RWPE2 (cell line): ENCODE results near the gene COL4A5.

Experiments used
- ATAC-seq: fragments of 200-7000 bp; cut with Tn5 transposase; 3 replicates; pipeline ENCODE4 v1.9.1; 2021; ENCODE audit warnings: low read depth
- DNase-seq: peaks from one replicate; pipeline ENCODE4 v3.0.0-alpha.2; 2020; ENCODE audit warnings: low spot score
- H3K27ac ChIP-seq: fragments of 450-650 bp; 2 replicates; pipeline ENCODE4 v1.5.1; 2017; ENCODE audit warnings: mild to moderate bottlenecking; ENCODE audit not compliant: poor library complexity, severe bottlenecking
- H3K27me3 ChIP-seq: fragments of 250-450 bp; sonication (Bioruptor Pico); 2 replicates; pipeline ENCODE4 v1.5.1; 2021; ENCODE audit warnings: mild to moderate bottlenecking, moderate library complexity; ENCODE audit not compliant: insufficient read depth, poor library complexity, severe bottlenecking
- H3K36me3 ChIP-seq: fragments of 250-450 bp; sonication (Bioruptor Pico); 2 replicates; pipeline ENCODE4 v1.5.1; 2020; ENCODE audit warnings: low read depth, mild to moderate bottlenecking, moderate library complexity
- H3K4me1 ChIP-seq: fragments of 250-450 bp; sonication (Bioruptor Pico); 2 replicates; pipeline ENCODE4 v1.5.1; 2021; ENCODE audit warnings: mild to moderate bottlenecking, moderate library complexity; ENCODE audit not compliant: insufficient read depth, poor library complexity, severe bottlenecking
- H3K4me3 ChIP-seq: fragments of 250-450 bp; sonication (Bioruptor Pico); 2 replicates; pipeline ENCODE4 v1.5.1; 2021; ENCODE audit warnings: mild to moderate bottlenecking, moderate library complexity; ENCODE audit not compliant: severe bottlenecking
- H3K9me3 ChIP-seq: fragments of 250-450 bp; sonication (Bioruptor Pico); 2 replicates; pipeline ENCODE4 v1.5.1; 2021; ENCODE audit warnings: mild to moderate bottlenecking, moderate library complexity; ENCODE audit not compliant: severe bottlenecking
- TF ChIP-seq, protein P1 (sequence below): fragments of 450-650 bp; IDR thresholded peaks from one replicate; pipeline ENCODE4 v1.5.1; 2017; ENCODE audit warnings: mild to moderate bottlenecking, moderate library complexity; ENCODE audit not compliant: poor library complexity, severe bottlenecking

The COL4A5 gene

DNA sequence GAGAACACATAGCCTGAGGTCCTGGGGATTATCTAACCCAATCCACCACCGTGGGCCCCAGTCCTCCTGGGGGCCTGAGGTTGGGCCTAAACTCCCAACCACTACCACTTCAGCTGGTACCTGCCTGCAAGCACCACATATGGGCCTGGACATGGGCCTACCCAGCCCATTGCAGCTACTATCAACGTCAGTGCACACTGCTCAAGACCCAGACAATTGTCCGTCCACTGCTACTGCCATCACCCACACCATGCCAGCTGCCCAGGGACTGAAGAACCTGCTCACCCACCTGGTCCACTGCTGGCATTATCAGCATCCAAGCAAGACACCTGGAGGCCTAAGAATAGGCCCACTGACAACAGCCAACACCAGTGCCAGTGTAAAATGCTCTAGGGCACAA, 88.1 kb downstream of the COL4A5 start:
- TF ChIP-seq, protein P1, sequence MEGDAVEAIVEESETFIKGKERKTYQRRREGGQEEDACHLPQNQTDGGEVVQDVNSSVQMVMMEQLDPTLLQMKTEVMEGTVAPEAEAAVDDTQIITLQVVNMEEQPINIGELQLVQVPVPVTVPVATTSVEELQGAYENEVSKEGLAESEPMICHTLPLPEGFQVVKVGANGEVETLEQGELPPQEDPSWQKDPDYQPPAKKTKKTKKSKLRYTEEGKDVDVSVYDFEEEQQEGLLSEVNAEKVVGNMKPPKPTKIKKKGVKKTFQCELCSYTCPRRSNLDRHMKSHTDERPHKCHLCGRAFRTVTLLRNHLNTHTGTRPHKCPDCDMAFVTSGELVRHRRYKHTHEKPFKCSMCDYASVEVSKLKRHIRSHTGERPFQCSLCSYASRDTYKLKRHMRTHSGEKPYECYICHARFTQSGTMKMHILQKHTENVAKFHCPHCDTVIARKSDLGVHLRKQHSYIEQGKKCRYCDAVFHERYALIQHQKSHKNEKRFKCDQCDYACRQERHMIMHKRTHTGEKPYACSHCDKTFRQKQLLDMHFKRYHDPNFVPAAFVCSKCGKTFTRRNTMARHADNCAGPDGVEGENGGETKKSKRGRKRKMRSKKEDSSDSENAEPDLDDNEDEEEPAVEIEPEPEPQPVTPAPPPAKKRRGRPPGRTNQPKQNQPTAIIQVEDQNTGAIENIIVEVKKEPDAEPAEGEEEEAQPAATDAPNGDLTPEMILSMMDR: no peak
- Histone ChIP-seq H3K4me3 (no peak overlapping the region), H3K4me1 (no peaks in the 10 kb centered on the region), H3K27me3 (no peaks in the 10 kb centered on the region), H3K27ac (no peak overlapping the region), H3K9me3 (no peaks in the 10 kb centered on the region), H3K36me3 (peaks cover 4% of the 10 kb centered on the region; the same call in 1 of the 2 replicates)
- ATAC-seq: no peak
- no peak for DNase-seq

GRCh38 chrX:108537005-108537404, 97.4 kb downstream of the COL4A5 start:
- H3K9me3 ChIP-seq: no peaks in the 10 kb centered on the region
- DNase-seq (no peak), ATAC-seq (peak; percentile 59; the same call in 1 of the 3 replicates)
- no peaks in the 10 kb centered on the region for H3K27me3 ChIP-seq
- H3K4me3 ChIP-seq: no peak overlapping the region
- H3K27ac ChIP-seq: no peak overlapping the region
- H3K4me1 ChIP-seq: no peaks in the 10 kb centered on the region
- TF ChIP-seq, protein P1: peak; percentile 72
- peaks cover 35% of the 10 kb centered on the region for H3K36me3 ChIP-seq

- DNase-seq: no peak
- H3K27ac ChIP-seq: no peak overlapping the region
These were observed 101.6 kb downstream of the COL4A5 start for GRCh38 chrX:108541286-108541685.

DNA sequence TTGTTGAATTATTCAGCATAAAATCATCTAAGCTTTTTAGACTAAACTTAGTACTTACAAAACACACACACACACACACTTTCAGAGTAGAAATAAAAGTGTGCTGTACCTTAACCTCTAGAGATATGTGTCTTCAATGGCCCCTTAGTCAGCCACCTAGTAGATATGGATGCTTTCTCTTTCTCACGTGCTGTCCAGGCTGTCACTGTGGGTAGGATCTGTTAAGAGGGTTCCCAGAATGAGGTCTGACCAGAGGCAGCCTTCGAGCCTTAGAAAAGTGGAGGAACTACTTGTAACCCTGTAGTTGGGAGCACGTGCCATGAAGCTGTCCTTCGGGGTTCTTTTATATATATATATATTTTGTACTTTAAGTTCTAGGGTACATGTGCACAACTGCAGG, 117.9 kb downstream of the COL4A5 start:
- Histone ChIP-seq H3K27me3 (no peaks in the 10 kb centered on the region), H3K9me3 (no peaks in the 10 kb centered on the region), H3K36me3 (no peaks in the 10 kb centered on the region; the same call in 1 of the 2 replicates), H3K4me1 (no peaks in the 10 kb centered on the region), H3K27ac (no peak overlapping the region), H3K4me3 (no peak overlapping the region)
- ATAC-seq (no peak), DNase-seq (no peak)
- TF ChIP-seq, protein P1: no peak

More at GRCh38 chrX:108541286-108541685, 101.6 kb downstream of the COL4A5 start:
- Histone ChIP-seq H3K4me1 (no peaks in the 10 kb centered on the region), H3K27me3 (no peaks in the 10 kb centered on the region), H3K36me3 (peaks cover 35% of the 10 kb centered on the region), H3K4me3 (no peak overlapping the region), H3K9me3 (no peaks in the 10 kb centered on the region)
- ATAC-seq: no peak
- TF ChIP-seq, protein P1: no peak

GRCh38 chrX:108558217-108558616, 118.6 kb downstream of the COL4A5 start:
- H3K9me3 ChIP-seq: no peaks in the 10 kb centered on the region
- H3K36me3 ChIP-seq: peaks cover 4% of the 10 kb centered on the region; the same call in 1 of the 2 replicates
- ATAC-seq (no peak), DNase-seq (no peak)
- H3K27ac ChIP-seq: no peak overlapping the region
- H3K4me3 ChIP-seq: no peak overlapping the region
- no peaks in the 10 kb centered on the region for H3K4me1 ChIP-seq
- TF ChIP-seq, protein P1: no peak
- H3K27me3 ChIP-seq: no peaks in the 10 kb centered on the region
